HepG2 (cell line): ENCODE measurements around the gene SLC9A9. TPM values are rescaled to one million over a fixed set of nuclear protein-coding genes. Genes with fewer than 3 reads are reported as not detected.

ENCODE experiments used
- ATAC-seq: fragments of 200-7000 bp; cut with Tn5 transposase; 3 replicates; pipeline ENCODE4 v1.9.1; 2020; ENCODE audit warnings: mild to moderate bottlenecking, moderate library complexity
- BruUV-seq: library from RNA; stranded (reverse); fragments of 400-500 nt; replicated peaks from 2 replicates; lab custom pipeline; 2021; lab: Mats Ljungman, UMichigan
- CTCF ChIA-PET: fragments of 300-600 bp; formaldehyde crosslinking; extraction: SDS; loops from one replicate; lab custom pipeline; 2021; ENCODE audit warnings: low total read pairs, inconsistent platforms, low intra/inter-chr PET ratio; lab: Yijun Ruan, JAX
- POLR2A ChIA-PET: fragments of 350-600 bp; sonication (Branson Sonifier 250); formaldehyde crosslinking; loops from one replicate; lab custom pipeline; 2020; ENCODE audit warnings: antibody characterized with exemption, inconsistent platforms; lab: Yijun Ruan, JAX
- DNase-seq: peaks from one replicate; pipeline ENCODE4 v3.0.0-alpha.2; 2015; ENCODE audit warnings: low spot score
- FAIRE-seq: peaks from 3 replicates; lab custom pipeline; 2011; peaks lifted over from hg19 to GRCh38; lab: Jason Lieb, UNC
- H2AFZ ChIP-seq: one replicate; pipeline ENCODE4 v1.6.1; 2011; ENCODE audit warnings: low read length, inconsistent platforms
- H3K27ac ChIP-seq: fragments of 300-600 bp; 3 replicates; pipeline ENCODE4 v1.8.0; 2011; ENCODE audit warnings: mixed run types, mild to moderate bottlenecking, mixed read lengths, low read length, inconsistent platforms; ENCODE audit not compliant: insufficient read depth; ENCODE audit errors: extremely low read length
- H3K27me3 ChIP-seq, 2 experiments: fragments of 200-600 bp in 1 of 2; 2 replicates in 1 of 2; 3 replicates in 1 of 2; pipeline versions ENCODE4 v1.6.0 to v1.8.0; 2011; ENCODE audit warnings: low read length in 2 of 2, mild to moderate bottlenecking in 2 of 2, moderate library complexity in 2 of 2, inconsistent platforms in 1 of 2; ENCODE audit not compliant: insufficient read depth in 2 of 2, control insufficient read depth in 1 of 2
- H3K36me3 ChIP-seq, 2 experiments: fragments of 200-600 bp in 1 of 2; replicated peaks in 1 of 2; 2 replicates in 1 of 2; 3 replicates in 1 of 2; pipeline versions ENCODE4 v1.5.1 to v1.8.0; 2011; ENCODE audit warnings: low read length in 2 of 2, inconsistent platforms in 1 of 2; ENCODE audit not compliant: insufficient read depth in 2 of 2, control insufficient read depth in 1 of 2
- H3K4me1 ChIP-seq: 2 replicates; pipeline ENCODE4 v1.5.1; 2012; ENCODE audit warnings: low read length, inconsistent platforms; ENCODE audit not compliant: insufficient read depth
- H3K4me2 ChIP-seq: 2 replicates; pipeline ENCODE4 v1.6.0; 2011; ENCODE audit warnings: low read depth, low read length, inconsistent platforms
- H3K4me3 ChIP-seq, 3 experiments: fragments of 200-600 bp in 1 of 3; sonication (generic), shearing (Covaris generic) in 1 of 3; replicated peaks in 1 of 3; 2 replicates each; pipeline ENCODE4 v1.5.1; 2011 to 2016; ENCODE audit warnings: low read length in 3 of 3, inconsistent platforms in 2 of 3, low read depth in 2 of 3, mild to moderate bottlenecking in 2 of 3, control low read depth in 1 of 3, mixed read lengths in 1 of 3; ENCODE audit not compliant: insufficient read depth in 1 of 3
- H3K79me2 ChIP-seq: one replicate; pipeline ENCODE4 v1.6.1; 2011; ENCODE audit warnings: low read length, inconsistent platforms; ENCODE audit not compliant: insufficient read depth
- H3K9ac ChIP-seq: 2 replicates; pipeline ENCODE4 v1.6.0; 2011; ENCODE audit warnings: mild to moderate bottlenecking, low read depth, low read length, inconsistent platforms; ENCODE audit not compliant: insufficient read depth
- H3K9me3 ChIP-seq: 2 replicates; pipeline ENCODE4 v1.5.1; 2012; ENCODE audit warnings: mild to moderate bottlenecking, low read length
- H4K20me1 ChIP-seq: 2 replicates; pipeline ENCODE4 v1.6.0; 2011; ENCODE audit warnings: inconsistent platforms, mild to moderate bottlenecking, low read length, moderate library complexity; ENCODE audit not compliant: insufficient read depth
- HIVEP1 ChIP-seq: sonication (generic); formaldehyde crosslinking; IDR thresholded peaks from 2 replicates; pipeline ENCODE4 v1.4.0; 2020; ENCODE audit warnings: mild to moderate bottlenecking, missing genetic modification reagents
- NFYB ChIP-seq: sonication (generic); formaldehyde crosslinking; IDR thresholded peaks from 2 replicates; pipeline ENCODE4 v1.4.0; 2020; ENCODE audit warnings: missing genetic modification reagents
- PRPF4 ChIP-seq: fragments of 200-400 bp; formaldehyde crosslinking; IDR thresholded peaks from 2 replicates; pipeline ENCODE4 v1.6.1; 2016; ENCODE audit warnings: low read length, low read depth; ENCODE audit not compliant: poor library complexity, severe bottlenecking
- RCOR2 ChIP-seq: IDR thresholded peaks from 2 replicates; pipeline ENCODE4 v1.6.1; 2016; ENCODE audit warnings: missing biosample characterization, missing genetic modification reagents
- ZBTB21 ChIP-seq: sonication (generic); formaldehyde crosslinking; IDR thresholded peaks from 2 replicates; pipeline ENCODE4 v1.4.0; 2020; ENCODE audit warnings: missing genetic modification reagents
- ZNF20 ChIP-seq: sonication (generic); formaldehyde crosslinking; IDR thresholded peaks from 2 replicates; pipeline ENCODE4 v1.4.0; 2020; ENCODE audit warnings: mild to moderate bottlenecking, moderate library complexity, missing genetic modification reagents
- ZNF335 ChIP-seq: sonication (generic); formaldehyde crosslinking; IDR thresholded peaks from 2 replicates; pipeline ENCODE4 v1.4.0; 2020; ENCODE audit warnings: missing genetic modification reagents
- ZNF337 ChIP-seq: sonication (generic); formaldehyde crosslinking; IDR thresholded peaks from 2 replicates; pipeline ENCODE4 v1.5.1; 2020; ENCODE audit warnings: missing genetic modification reagents, low read depth, mild to moderate bottlenecking, borderline replicate concordance
- ZNF709 ChIP-seq: sonication (generic); formaldehyde crosslinking; IDR thresholded peaks from 2 replicates; pipeline ENCODE4 v1.5.0; 2020; ENCODE audit warnings: mild to moderate bottlenecking, missing genetic modification reagents
- ZNF749 ChIP-seq: sonication (generic); formaldehyde crosslinking; IDR thresholded peaks from 2 replicates; pipeline ENCODE4 v1.8.0; 2022; ENCODE audit warnings: mild to moderate bottlenecking, missing genetic modification reagents, moderate library complexity, borderline replicate concordance
- ZNF816 ChIP-seq: sonication (generic); formaldehyde crosslinking; IDR thresholded peaks from 2 replicates; pipeline ENCODE4 v1.8.0; 2022; ENCODE audit warnings: missing genetic modification reagents, mild to moderate bottlenecking, borderline replicate concordance
- WGBS: methylation state at CpG from one replicate; pipeline ENCODE4 v1.1.6; 2017; ENCODE audit warnings: low lambda C conversion rate; 5-methylcytosine and 5-hydroxymethylcytosine counted together
- in situ Hi-C: cut with HindIII; loops from 2 replicates; pipeline ENCODE4 v1.10.0; 2017; ENCODE audit warnings: low pct_unique_long_range_greater_than_20kb; ENCODE audit not compliant: extremely low pct_ligation_motif_present
- intact Hi-C: fragments of 100-400 bp; cut with micrococcal nuclease; formaldehyde crosslinking; loops from one replicate; pipeline ENCODE4 v1.10.0; 2022; ENCODE audit not compliant: unreplicated experiment
- polyA plus RNA-seq, 8 experiments: library from polyadenylated mRNA; depleted of rRNA in 3 of 8; stranded (reverse) in 7 of 8; unstranded in 1 of 8; fragments of >200 nt; fragmentation: Illumina TruSeq in 4 of 8; extraction: Trizol in 4 of 8; gene quantifications; 2 replicates each; pipeline versions ENCODE4 v1.2.1 to v1.2.3, GENCODE V29; 2011 to 2016; ENCODE audit warnings: low read depth in 4 of 8, missing spikeins in 1 of 8, mixed read lengths in 1 of 8; ENCODE audit not compliant: insufficient read depth in 1 of 8
- total RNA-seq, 5 experiments: library from RNA; depleted of rRNA; stranded (reverse); fragments of >200 nt; fragmentation: Illumina TruSeq; extraction: Trizol; gene quantifications; 2 replicates each; pipeline ENCODE4 v1.2.3, GENCODE V29; 2016; ENCODE audit warnings: low read depth in 1 of 5
- TF ChIP-seq, protein P1 (sequence below): sonication (generic); formaldehyde crosslinking; IDR thresholded peaks from 2 replicates; pipeline ENCODE4 v1.4.0; 2020; ENCODE audit warnings: mild to moderate bottlenecking, missing genetic modification reagents

Gene SLC9A9
- total and polyA plus RNA-seq, 2 of the 13 experiments (the other 11 are each of a cell fraction or from before 2014, with no cell fraction given): not detected

- no TSS peak for BruUV-seq
- H3K9ac ChIP-seq: no peak overlapping the region
- H3K4me1 ChIP-seq: no peaks in the 10 kb centered on the region
- no peaks in the 10 kb centered on the region for H3K9me3 ChIP-seq
- H3K27me3 ChIP-seq: no peaks in the 10 kb centered on the region
- no peak overlapping the region for H2AFZ ChIP-seq
- ChIA-PET POLR2A (no interaction called here), CTCF (no interaction called here)
- TF ChIP-seq ZNF749 (CRISPR knock-in tag): no peak
- TF ChIP-seq ZNF709 (CRISPR knock-in tag): no peak
- TF ChIP-seq HIVEP1 (CRISPR knock-in tag): no peak
- no peak for TF ChIP-seq ZBTB21 (CRISPR knock-in tag)
- no peak for TF ChIP-seq ZNF20 (CRISPR knock-in tag)
- no peak for TF ChIP-seq ZNF816 (CRISPR knock-in tag)
- TF ChIP-seq ZNF335: no peak
- TF ChIP-seq PRPF4: no peak
- TF ChIP-seq RCOR2 (CRISPR knock-in tag): no peak
- TF ChIP-seq NFYB (CRISPR knock-in tag): no peak
- TF ChIP-seq, protein P1, sequence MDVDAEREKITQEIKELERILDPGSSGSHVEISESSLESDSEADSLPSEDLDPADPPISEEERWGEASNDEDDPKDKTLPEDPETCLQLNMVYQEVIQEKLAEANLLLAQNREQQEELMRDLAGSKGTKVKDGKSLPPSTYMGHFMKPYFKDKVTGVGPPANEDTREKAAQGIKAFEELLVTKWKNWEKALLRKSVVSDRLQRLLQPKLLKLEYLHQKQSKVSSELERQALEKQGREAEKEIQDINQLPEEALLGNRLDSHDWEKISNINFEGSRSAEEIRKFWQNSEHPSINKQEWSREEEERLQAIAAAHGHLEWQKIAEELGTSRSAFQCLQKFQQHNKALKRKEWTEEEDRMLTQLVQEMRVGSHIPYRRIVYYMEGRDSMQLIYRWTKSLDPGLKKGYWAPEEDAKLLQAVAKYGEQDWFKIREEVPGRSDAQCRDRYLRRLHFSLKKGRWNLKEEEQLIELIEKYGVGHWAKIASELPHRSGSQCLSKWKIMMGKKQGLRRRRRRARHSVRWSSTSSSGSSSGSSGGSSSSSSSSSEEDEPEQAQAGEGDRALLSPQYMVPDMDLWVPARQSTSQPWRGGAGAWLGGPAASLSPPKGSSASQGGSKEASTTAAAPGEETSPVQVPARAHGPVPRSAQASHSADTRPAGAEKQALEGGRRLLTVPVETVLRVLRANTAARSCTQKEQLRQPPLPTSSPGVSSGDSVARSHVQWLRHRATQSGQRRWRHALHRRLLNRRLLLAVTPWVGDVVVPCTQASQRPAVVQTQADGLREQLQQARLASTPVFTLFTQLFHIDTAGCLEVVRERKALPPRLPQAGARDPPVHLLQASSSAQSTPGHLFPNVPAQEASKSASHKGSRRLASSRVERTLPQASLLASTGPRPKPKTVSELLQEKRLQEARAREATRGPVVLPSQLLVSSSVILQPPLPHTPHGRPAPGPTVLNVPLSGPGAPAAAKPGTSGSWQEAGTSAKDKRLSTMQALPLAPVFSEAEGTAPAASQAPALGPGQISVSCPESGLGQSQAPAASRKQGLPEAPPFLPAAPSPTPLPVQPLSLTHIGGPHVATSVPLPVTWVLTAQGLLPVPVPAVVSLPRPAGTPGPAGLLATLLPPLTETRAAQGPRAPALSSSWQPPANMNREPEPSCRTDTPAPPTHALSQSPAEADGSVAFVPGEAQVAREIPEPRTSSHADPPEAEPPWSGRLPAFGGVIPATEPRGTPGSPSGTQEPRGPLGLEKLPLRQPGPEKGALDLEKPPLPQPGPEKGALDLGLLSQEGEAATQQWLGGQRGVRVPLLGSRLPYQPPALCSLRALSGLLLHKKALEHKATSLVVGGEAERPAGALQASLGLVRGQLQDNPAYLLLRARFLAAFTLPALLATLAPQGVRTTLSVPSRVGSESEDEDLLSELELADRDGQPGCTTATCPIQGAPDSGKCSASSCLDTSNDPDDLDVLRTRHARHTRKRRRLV (CRISPR knock-in tag): no peak
- TF ChIP-seq ZNF337 (CRISPR knock-in tag): no peak
- H3K4me3 ChIP-seq: no peak overlapping the region
- H4K20me1 ChIP-seq: no peaks in the 10 kb centered on the region
- intact Hi-C loops (no loop called here), in situ Hi-C loops (no loop called here)
- DNase-seq: no peak
- 14% methylated on average over 4 of the region's 4 CpGs for WGBS
- H3K79me2 ChIP-seq: no peaks in the 10 kb centered on the region
- H3K36me3 ChIP-seq: no peaks in the 10 kb centered on the region
- no peak for ATAC-seq
- FAIRE-seq: no peak
- no peak overlapping the region for H3K4me2 ChIP-seq
- H3K27ac ChIP-seq: no peak overlapping the region
Observed at GRCh38 chr3:143413372-143413771, 434.9 kb downstream of the SLC9A9 start.
